HepG2 (cell line): Measurements from ENCODE around the gene NPHP4. TPM values are rescaled to one million over a fixed set of nuclear protein-coding genes. Genes with fewer than 3 reads are reported as not detected.

Source experiments
- AHR ChIP-seq: IDR thresholded peaks from 2 replicates; pipeline ENCODE4 v1.6.1; 2018; ENCODE audit warnings: missing genetic modification reagents, missing compliant biosample characterization
- ATF2 ChIP-seq: sonication (generic); formaldehyde crosslinking; IDR thresholded peaks from 2 replicates; pipeline ENCODE4 v1.4.0; 2020; ENCODE audit warnings: missing genetic modification reagents
- FOSL1 ChIP-seq: sonication (generic); formaldehyde crosslinking; IDR thresholded peaks from 2 replicates; pipeline ENCODE4 v1.9.0; 2021; ENCODE audit warnings: missing genetic modification reagents, borderline replicate concordance
- GPBP1L1 ChIP-seq: sonication (generic); formaldehyde crosslinking; IDR thresholded peaks from 2 replicates; pipeline ENCODE4 v1.5.0; 2020; ENCODE audit warnings: mild to moderate bottlenecking, missing genetic modification reagents
- HOMEZ ChIP-seq: IDR thresholded peaks from 2 replicates; pipeline ENCODE4 v1.6.1; 2016; ENCODE audit warnings: low read depth
- POLR2A ChIP-seq, 2 experiments: IDR thresholded peaks; 2 replicates each; pipeline ENCODE4 v1.6.1; 2011; ENCODE audit warnings: low read depth in 2 of 2, low read length in 2 of 2, mild to moderate bottlenecking in 1 of 2, moderate library complexity in 1 of 2; ENCODE audit not compliant: insufficient read depth in 1 of 2
- RCOR2 ChIP-seq: IDR thresholded peaks from 2 replicates; pipeline ENCODE4 v1.6.1; 2016; ENCODE audit warnings: missing biosample characterization, missing genetic modification reagents
- RFX5 ChIP-seq: IDR thresholded peaks from 2 replicates; pipeline ENCODE4 v1.6.1; 2011; ENCODE audit warnings: low read depth, low read length, improper control_type of control experiment
- SMAD1 ChIP-seq: sonication (generic); formaldehyde crosslinking; IDR thresholded peaks from 2 replicates; pipeline ENCODE4 v1.4.0; 2020; ENCODE audit warnings: missing genetic modification reagents, low read depth, mild to moderate bottlenecking, borderline replicate concordance
- TRAFD1 ChIP-seq: sonication (generic); formaldehyde crosslinking; IDR thresholded peaks from 2 replicates; pipeline ENCODE4 v1.5.1; 2020; ENCODE audit warnings: missing genetic modification reagents, mild to moderate bottlenecking, borderline replicate concordance
- ZBTB33 ChIP-seq: sonication (generic); formaldehyde crosslinking; IDR thresholded peaks from 2 replicates; pipeline ENCODE4 v1.4.0; 2020; ENCODE audit warnings: missing genetic modification reagents
- ZFP62 ChIP-seq: sonication (generic); formaldehyde crosslinking; IDR thresholded peaks from 2 replicates; pipeline ENCODE4 v1.4.0; 2020; ENCODE audit warnings: missing genetic modification reagents
- ZFP90 ChIP-seq: sonication (generic); formaldehyde crosslinking; IDR thresholded peaks from 2 replicates; pipeline ENCODE4 v1.8.0; 2022; ENCODE audit warnings: missing genetic modification reagents, mild to moderate bottlenecking, inconsistent platforms, borderline replicate concordance
- ZMAT5 ChIP-seq: sonication (generic); formaldehyde crosslinking; IDR thresholded peaks from 2 replicates; pipeline ENCODE4 v1.5.0; 2020; ENCODE audit warnings: mild to moderate bottlenecking, low read depth, missing genetic modification reagents, borderline replicate concordance
- ZNF512 ChIP-seq: sonication (generic); formaldehyde crosslinking; IDR thresholded peaks from 2 replicates; pipeline ENCODE4 v1.4.0; 2020; ENCODE audit warnings: mild to moderate bottlenecking, missing genetic modification reagents
- ZNF546 ChIP-seq: sonication (generic); formaldehyde crosslinking; conservative IDR thresholded peaks from 2 replicates; pipeline ENCODE4 v1.8.1; 2023; ENCODE audit warnings: mild to moderate bottlenecking, missing genetic modification reagents
- ZNF576 ChIP-seq: sonication (generic); formaldehyde crosslinking; IDR thresholded peaks from 2 replicates; pipeline ENCODE4 v1.4.0; 2020; ENCODE audit warnings: mild to moderate bottlenecking, missing genetic modification reagents
- ZNF670 ChIP-seq: sonication (generic); formaldehyde crosslinking; IDR thresholded peaks from 2 replicates; pipeline ENCODE4 v1.8.0; 2022; ENCODE audit warnings: mild to moderate bottlenecking, missing genetic modification reagents, borderline replicate concordance
- polyA plus RNA-seq, 8 experiments: library from polyadenylated mRNA; depleted of rRNA in 3 of 8; stranded (reverse) in 7 of 8; unstranded in 1 of 8; fragments of >200 nt; fragmentation: Illumina TruSeq in 4 of 8; extraction: Trizol in 4 of 8; gene quantifications; 2 replicates each; pipeline versions ENCODE4 v1.2.1 to v1.2.3, GENCODE V29; 2011 to 2016; ENCODE audit warnings: low read depth in 4 of 8, missing spikeins in 1 of 8, mixed read lengths in 1 of 8; ENCODE audit not compliant: insufficient read depth in 1 of 8
- total RNA-seq, 5 experiments: library from RNA; depleted of rRNA; stranded (reverse); fragments of >200 nt; fragmentation: Illumina TruSeq; extraction: Trizol; gene quantifications; 2 replicates each; pipeline ENCODE4 v1.2.3, GENCODE V29; 2016; ENCODE audit warnings: low read depth in 1 of 5

Gene NPHP4
- total and polyA plus RNA-seq, 2 of the 13 experiments (the other 11 are each of a cell fraction or from before 2014, with no cell fraction given): 4.4 to 6.8 TPM

- TF ChIP-seq GPBP1L1 (CRISPR knock-in tag) (no peak), ZNF546 (no peak), ZFP62 (CRISPR knock-in tag) (no peak), ZFP90 (CRISPR knock-in tag) (peak; percentile 83), ZNF576 (no peak), AHR (no peak), ZNF670 (CRISPR knock-in tag) (no peak), RCOR2 (CRISPR knock-in tag) (no peak), SMAD1 (CRISPR knock-in tag) (no peak), FOSL1 (no peak), HOMEZ (CRISPR knock-in tag) (no peak), ZNF512 (no peak), ZMAT5 (0 out of 2 replicates have a peak, but pooled peaks have one; percentile 37), ZBTB33 (no peak), POLR2A (IDR thresholded peaks at IDR 0.05; ENCODE audit: insufficient read depth in 1 of 2, low read depth in 2 of 2, low read length in 2 of 2) (peak; percentile 73 to 83), ATF2 (CRISPR knock-in tag) (peak; percentile 54; the same call in 1 of the 2 replicates), RFX5 (no peak), TRAFD1 (CRISPR knock-in tag) (no peak)
Measured at GRCh38 chr1:6026095-6026809, 34.0 kb upstream of the NPHP4 start (continued).
